PFSK-1 (cell line): ENCODE results near the gene TPK1.

Experiments
- FOXP2 ChIP-seq: optimal IDR thresholded peaks from 2 replicates; pipeline ENCODE3; 2011; ENCODE audit warnings: borderline replicate concordance, control low read depth, inconsistent platforms; ENCODE audit not compliant: insufficient read depth; ENCODE audit errors: extremely low read length, extremely low read depth
- POLR2AphosphoS5 ChIP-seq: IDR thresholded peaks from 2 replicates; pipeline ENCODE4 v1.6.1; 2012; ENCODE audit warnings: low read depth, mild to moderate bottlenecking, control low read depth, low read length, moderate library complexity
- SIN3A ChIP-seq: IDR thresholded peaks from 2 replicates; pipeline ENCODE4 v1.6.1; 2012; ENCODE audit warnings: mild to moderate bottlenecking, low read length, moderate library complexity, borderline replicate concordance; ENCODE audit not compliant: insufficient read depth
- TAF1 ChIP-seq: IDR thresholded peaks from 2 replicates; pipeline ENCODE4 v1.6.1; 2012; ENCODE audit warnings: low read length, control low read depth, borderline replicate concordance; ENCODE audit not compliant: insufficient read depth
- TF ChIP-seq, protein P1 (sequence below), 2 experiments: IDR thresholded peaks; 2 replicates each; pipeline versions ENCODE4 v1.6.1 to v1.8.0; 2011 to 2012; ENCODE audit warnings: low read depth in 2 of 2, low read length in 2 of 2, control low read depth in 1 of 2, inconsistent platforms in 1 of 2, mild to moderate bottlenecking in 1 of 2, moderate library complexity in 1 of 2; ENCODE audit not compliant: insufficient read depth in 1 of 2

The TPK1 gene

GRCh38 chr7:144584726-144585125 is 251.1 kb downstream of the TPK1 start:
- TF ChIP-seq FOXP2 (no peak), POLR2AphosphoS5 (no peak), TAF1 (no peak), SIN3A (no peak)
- TF ChIP-seq, protein P1, sequence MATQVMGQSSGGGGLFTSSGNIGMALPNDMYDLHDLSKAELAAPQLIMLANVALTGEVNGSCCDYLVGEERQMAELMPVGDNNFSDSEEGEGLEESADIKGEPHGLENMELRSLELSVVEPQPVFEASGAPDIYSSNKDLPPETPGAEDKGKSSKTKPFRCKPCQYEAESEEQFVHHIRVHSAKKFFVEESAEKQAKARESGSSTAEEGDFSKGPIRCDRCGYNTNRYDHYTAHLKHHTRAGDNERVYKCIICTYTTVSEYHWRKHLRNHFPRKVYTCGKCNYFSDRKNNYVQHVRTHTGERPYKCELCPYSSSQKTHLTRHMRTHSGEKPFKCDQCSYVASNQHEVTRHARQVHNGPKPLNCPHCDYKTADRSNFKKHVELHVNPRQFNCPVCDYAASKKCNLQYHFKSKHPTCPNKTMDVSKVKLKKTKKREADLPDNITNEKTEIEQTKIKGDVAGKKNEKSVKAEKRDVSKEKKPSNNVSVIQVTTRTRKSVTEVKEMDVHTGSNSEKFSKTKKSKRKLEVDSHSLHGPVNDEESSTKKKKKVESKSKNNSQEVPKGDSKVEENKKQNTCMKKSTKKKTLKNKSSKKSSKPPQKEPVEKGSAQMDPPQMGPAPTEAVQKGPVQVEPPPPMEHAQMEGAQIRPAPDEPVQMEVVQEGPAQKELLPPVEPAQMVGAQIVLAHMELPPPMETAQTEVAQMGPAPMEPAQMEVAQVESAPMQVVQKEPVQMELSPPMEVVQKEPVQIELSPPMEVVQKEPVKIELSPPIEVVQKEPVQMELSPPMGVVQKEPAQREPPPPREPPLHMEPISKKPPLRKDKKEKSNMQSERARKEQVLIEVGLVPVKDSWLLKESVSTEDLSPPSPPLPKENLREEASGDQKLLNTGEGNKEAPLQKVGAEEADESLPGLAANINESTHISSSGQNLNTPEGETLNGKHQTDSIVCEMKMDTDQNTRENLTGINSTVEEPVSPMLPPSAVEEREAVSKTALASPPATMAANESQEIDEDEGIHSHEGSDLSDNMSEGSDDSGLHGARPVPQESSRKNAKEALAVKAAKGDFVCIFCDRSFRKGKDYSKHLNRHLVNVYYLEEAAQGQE (IDR thresholded peaks at IDR 0.05; ENCODE audit: insufficient read depth in 1 of 2, low read depth in 2 of 2, low read length in 2 of 2), result no peak

GRCh38 chr7:144579687-144580086 is 256.2 kb downstream of the TPK1 start:
- TF ChIP-seq SIN3A (no peak), TAF1 (no peak), POLR2AphosphoS5 (no peak), FOXP2 (no peak)
- TF ChIP-seq, protein P1 (IDR thresholded peaks at IDR 0.05; ENCODE audit: insufficient read depth in 1 of 2, low read depth in 2 of 2, low read length in 2 of 2), result no peak

DNA sequence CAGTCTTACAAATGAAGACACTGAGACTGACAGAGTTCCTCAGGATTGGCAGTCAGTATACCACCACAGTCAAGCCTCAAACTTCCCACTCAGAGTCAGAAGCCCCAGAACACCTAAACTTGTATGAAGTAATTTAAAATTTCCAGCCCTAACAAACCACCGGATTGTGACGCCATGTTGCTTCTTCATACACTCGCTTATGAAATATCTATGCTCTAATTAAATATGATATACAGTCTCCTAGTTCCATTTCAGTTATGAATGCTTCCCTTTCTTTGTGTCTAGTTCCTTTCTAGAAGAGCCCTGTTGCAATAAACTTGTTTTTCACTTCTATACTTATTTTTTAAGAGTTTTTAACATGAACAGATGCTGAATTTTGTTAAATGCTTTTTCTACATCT is 260.4 kb downstream of the TPK1 start:
- TF ChIP-seq SIN3A, result no peak
- no peak for TF ChIP-seq TAF1
- no peak for TF ChIP-seq FOXP2
- TF ChIP-seq POLR2AphosphoS5, result no peak
- TF ChIP-seq, protein P1 (IDR thresholded peaks at IDR 0.05; ENCODE audit: insufficient read depth in 1 of 2, low read depth in 2 of 2, low read length in 2 of 2), result no peak

- TF ChIP-seq TAF1 (no peak), FOXP2 (no peak), SIN3A (no peak), POLR2AphosphoS5 (no peak)
- TF ChIP-seq, protein P1 (IDR thresholded peaks at IDR 0.05; ENCODE audit: insufficient read depth in 1 of 2, low read depth in 2 of 2, low read length in 2 of 2), result no peak
These were observed 267.6 kb downstream of the TPK1 start for GRCh38 chr7:144568233-144568632.

GRCh38 chr7:144565586-144565985 is 270.3 kb downstream of the TPK1 start:
- no peak for TF ChIP-seq TAF1
- no peak for TF ChIP-seq POLR2AphosphoS5
- no peak for TF ChIP-seq FOXP2
- no peak for TF ChIP-seq SIN3A
- TF ChIP-seq, protein P1 (IDR thresholded peaks at IDR 0.05; ENCODE audit: insufficient read depth in 1 of 2, low read depth in 2 of 2, low read length in 2 of 2), result no peak
